Measurements from ENCODE around the gene VASN.
A peak's percentile ranks its signal among the peaks of the same experiment; 100 is the strongest.

The VASN gene

GRCh38 chr16:4353675-4354074 is 18.0 kb upstream of the VASN start:
- TF ChIP-seq, protein P1, sequence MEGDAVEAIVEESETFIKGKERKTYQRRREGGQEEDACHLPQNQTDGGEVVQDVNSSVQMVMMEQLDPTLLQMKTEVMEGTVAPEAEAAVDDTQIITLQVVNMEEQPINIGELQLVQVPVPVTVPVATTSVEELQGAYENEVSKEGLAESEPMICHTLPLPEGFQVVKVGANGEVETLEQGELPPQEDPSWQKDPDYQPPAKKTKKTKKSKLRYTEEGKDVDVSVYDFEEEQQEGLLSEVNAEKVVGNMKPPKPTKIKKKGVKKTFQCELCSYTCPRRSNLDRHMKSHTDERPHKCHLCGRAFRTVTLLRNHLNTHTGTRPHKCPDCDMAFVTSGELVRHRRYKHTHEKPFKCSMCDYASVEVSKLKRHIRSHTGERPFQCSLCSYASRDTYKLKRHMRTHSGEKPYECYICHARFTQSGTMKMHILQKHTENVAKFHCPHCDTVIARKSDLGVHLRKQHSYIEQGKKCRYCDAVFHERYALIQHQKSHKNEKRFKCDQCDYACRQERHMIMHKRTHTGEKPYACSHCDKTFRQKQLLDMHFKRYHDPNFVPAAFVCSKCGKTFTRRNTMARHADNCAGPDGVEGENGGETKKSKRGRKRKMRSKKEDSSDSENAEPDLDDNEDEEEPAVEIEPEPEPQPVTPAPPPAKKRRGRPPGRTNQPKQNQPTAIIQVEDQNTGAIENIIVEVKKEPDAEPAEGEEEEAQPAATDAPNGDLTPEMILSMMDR (IDR thresholded peaks at IDR 0.05; ENCODE audit: extremely low read depth, insufficient read depth, missing control alignments), result no peak
- in situ Hi-C loops (cut with MboI; ENCODE audit: low pct_unique_long_range_greater_than_20kb, low sequenced_read_pairs, unreplicated experiment), result no loop called here
- no peak for DNase-seq (ENCODE audit: low spot score)

GRCh38 chr16:4354512-4355409 is 16.9 kb upstream of the VASN start:
- in situ Hi-C loops (cut with MboI; ENCODE audit: low pct_unique_long_range_greater_than_20kb, low sequenced_read_pairs, unreplicated experiment), result no loop called here
- DNase-seq (ENCODE audit: low spot score), result no peak
- TF ChIP-seq, protein P1 (IDR thresholded peaks at IDR 0.05; ENCODE audit: extremely low read depth, insufficient read depth, missing control alignments), result no peak

DNA sequence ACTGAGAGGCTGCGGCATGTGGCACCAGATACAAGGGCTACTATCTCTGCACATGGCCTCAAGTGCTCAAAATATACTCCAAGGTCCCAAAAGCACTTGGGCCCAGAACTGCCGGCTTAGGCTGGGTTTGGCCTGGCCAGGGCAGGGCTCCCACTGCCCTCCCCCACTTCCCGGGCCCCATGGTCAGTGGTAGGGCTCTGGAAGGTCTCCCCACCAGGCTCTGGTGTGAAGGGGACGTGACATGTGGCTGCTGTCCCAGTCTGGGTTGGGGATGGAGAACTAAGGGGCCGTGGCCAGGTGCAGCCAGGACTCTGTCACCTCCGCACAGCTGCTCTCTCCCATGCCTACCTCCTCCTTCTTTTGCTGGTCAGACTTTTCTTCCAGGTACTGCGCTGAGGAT is 14.8 kb upstream of the VASN start:
- no peak for DNase-seq (ENCODE audit: low spot score)
- in situ Hi-C loops (cut with MboI; ENCODE audit: low pct_unique_long_range_greater_than_20kb, low sequenced_read_pairs, unreplicated experiment), result no loop called here
- TF ChIP-seq, protein P1 (IDR thresholded peaks at IDR 0.05; ENCODE audit: extremely low read depth, insufficient read depth, missing control alignments), result no peak

- in situ Hi-C loops (cut with MboI; ENCODE audit: low pct_unique_long_range_greater_than_20kb, low sequenced_read_pairs, unreplicated experiment), result no loop called here
- DNase-seq (ENCODE audit: low spot score), result no peak
- TF ChIP-seq, protein P1 (IDR thresholded peaks at IDR 0.05; ENCODE audit: extremely low read depth, insufficient read depth, missing control alignments), result no peak
Measured at GRCh38 chr16:4358236-4358635, 13.4 kb upstream of the VASN start.

DNA sequence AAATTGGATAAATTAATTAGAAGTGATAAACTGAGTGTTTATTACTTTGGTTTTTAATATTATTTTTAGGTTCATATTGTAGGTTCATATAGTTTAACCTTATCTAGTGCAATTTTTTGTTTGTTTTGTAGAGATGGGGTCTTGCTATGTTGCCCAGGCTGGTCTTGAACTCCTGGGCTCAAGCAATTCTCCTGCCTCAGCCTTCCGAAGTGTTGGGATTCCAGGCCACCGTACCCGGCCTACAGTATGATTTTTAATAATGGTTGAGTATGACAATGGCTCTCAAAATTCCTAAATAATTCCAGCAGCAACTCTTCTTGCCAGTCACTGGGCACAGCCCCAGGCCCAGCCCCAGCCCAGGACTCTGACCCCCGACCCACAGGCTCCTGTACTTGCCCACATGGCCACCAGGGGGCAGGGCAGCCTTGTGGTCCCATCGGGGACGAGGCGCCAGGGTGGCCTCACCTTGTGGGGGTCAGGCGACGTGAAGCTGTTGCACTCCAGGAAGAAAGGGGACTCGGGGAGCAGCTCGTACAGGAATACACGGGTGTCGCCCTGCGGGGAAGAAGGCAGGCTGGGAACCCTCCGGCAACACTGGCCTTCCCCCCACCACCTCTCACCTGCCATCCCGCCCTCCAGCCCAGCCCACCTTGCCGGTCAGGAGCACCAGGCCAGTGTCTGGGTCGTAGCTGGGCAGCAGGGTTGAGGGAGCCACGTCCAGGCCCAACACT is 12.7 kb upstream of the VASN start:
- in situ Hi-C loops (cut with MboI; ENCODE audit: low pct_unique_long_range_greater_than_20kb, low sequenced_read_pairs, unreplicated experiment), result no loop called here
- DNase-seq (ENCODE audit: low spot score), result peak; percentile 80
- TF ChIP-seq, protein P1 (IDR thresholded peaks at IDR 0.05; ENCODE audit: extremely low read depth, insufficient read depth, missing control alignments), result peak; percentile 92

GRCh38 chr16:4359914-4360313 is 11.7 kb upstream of the VASN start:
- no peak for DNase-seq (ENCODE audit: low spot score)
- TF ChIP-seq, protein P1 (IDR thresholded peaks at IDR 0.05; ENCODE audit: extremely low read depth, insufficient read depth, missing control alignments), result no peak
- in situ Hi-C loops (cut with MboI; ENCODE audit: low pct_unique_long_range_greater_than_20kb, low sequenced_read_pairs, unreplicated experiment), result no loop called here
